ENCODE data around the gene PASD1.
A peak's percentile ranks its signal among the peaks of the same experiment; 100 is the strongest.
"Not testable (repeated sequence)": the region's sequence is repeated elsewhere in the genome, so short reads cannot be mapped to it uniquely, and the experiment has no call there.

Gene PASD1

GRCh38 chrX:151624677-151625076 is 61.2 kb downstream of the PASD1 start:
- no peak for DNase-seq

- DNase-seq: no peak
Measured at GRCh38 chrX:151631822-151632221, 68.3 kb downstream of the PASD1 start.

- no peak for DNase-seq
Measured at GRCh38 chrX:151633157-151633556, 69.7 kb downstream of the PASD1 start.

GRCh38 chrX:151634937-151635336 is 71.5 kb downstream of the PASD1 start:
- DNase-seq: no peak

- no peak for DNase-seq
Measured at GRCh38 chrX:151641564-151641963, 78.1 kb downstream of the PASD1 start.

- DNase-seq: no peak
Measured at GRCh38 chrX:151675121-151675746, 111.8 kb downstream of the PASD1 start.

GRCh38 chrX:151676196-151676595 is 112.7 kb downstream of the PASD1 start:
- no peak for DNase-seq

- no peak for DNase-seq
Measured at GRCh38 chrX:151679798-151680402, 116.4 kb downstream of the PASD1 start.

GRCh38 chrX:151680805-151681204 is 117.3 kb downstream of the PASD1 start:
- DNase-seq: peak; percentile 44

GRCh38 chrX:151687635-151688034 is 124.2 kb downstream of the PASD1 start:
- no peak for DNase-seq

GRCh38 chrX:151688695-151689094 is 125.2 kb downstream of the PASD1 start:
- DNase-seq: no peak

- DNase-seq: no peak
Measured at GRCh38 chrX:151692825-151693224, 129.3 kb downstream of the PASD1 start.

GRCh38 chrX:151694121-151694520 is 130.6 kb downstream of the PASD1 start:
- no peak for DNase-seq

- DNase-seq: no peak
Measured at GRCh38 chrX:151694661-151695582, 131.4 kb downstream of the PASD1 start, which contains the start of gene PRRG3. Gene PRRG3, plus strand, starts transcription at chrX:151695458. Its CDS starts 3,357 bp downstream, at chrX:151698815.

- DNase-seq: no peak
Measured at GRCh38 chrX:151695583-151696340, 132.3 kb downstream of the PASD1 start.

- DNase-seq: not testable (repeated sequence)
Measured at GRCh38 chrX:151697082-151697481, 133.6 kb downstream of the PASD1 start.

GRCh38 chrX:151697522-151697921 is 134.0 kb downstream of the PASD1 start:
- DNase-seq: no peak

- no peak for DNase-seq
Measured at GRCh38 chrX:151698485-151698884, 135.0 kb downstream of the PASD1 start.

GRCh38 chrX:151699746-151700145 is 136.3 kb downstream of the PASD1 start:
- DNase-seq: no peak

- DNase-seq: no peak
Measured at GRCh38 chrX:151700581-151700980, 137.1 kb downstream of the PASD1 start.

GRCh38 chrX:151701071-151701470 is 137.6 kb downstream of the PASD1 start:
- no peak for DNase-seq

GRCh38 chrX:151701531-151701930 is 138.1 kb downstream of the PASD1 start:
- no peak for DNase-seq
